HepG2 (cell line): ENCODE results near the gene ZNF442. TPM values are rescaled to one million over a fixed set of nuclear protein-coding genes. Genes with fewer than 3 reads are reported as not detected.

ENCODE experiments used
- ELF1 ChIP-seq: sonication (generic); formaldehyde crosslinking; IDR thresholded peaks from 2 replicates; pipeline ENCODE4 v1.4.0; 2020; ENCODE audit warnings: missing genetic modification reagents
- SIN3A ChIP-seq: IDR thresholded peaks from 2 replicates; pipeline ENCODE4 v1.6.1; 2011; ENCODE audit warnings: low read depth, mild to moderate bottlenecking, control low read depth, low read length, borderline replicate concordance
- ZNF678 ChIP-seq: sonication (generic); formaldehyde crosslinking; IDR thresholded peaks from 2 replicates; pipeline ENCODE4 v1.4.0; 2020; ENCODE audit warnings: mild to moderate bottlenecking, missing genetic modification reagents
- ZNF792 ChIP-seq: IDR thresholded peaks from 2 replicates; pipeline ENCODE4 v1.6.1; 2016
- polyA plus RNA-seq, 8 experiments: library from polyadenylated mRNA; depleted of rRNA in 3 of 8; stranded (reverse) in 7 of 8; unstranded in 1 of 8; fragments of >200 nt; fragmentation: Illumina TruSeq in 4 of 8; extraction: Trizol in 4 of 8; gene quantifications; 2 replicates each; pipeline versions ENCODE4 v1.2.1 to v1.2.3, GENCODE V29; 2011 to 2016; ENCODE audit warnings: low read depth in 4 of 8, missing spikeins in 1 of 8, mixed read lengths in 1 of 8; ENCODE audit not compliant: insufficient read depth in 1 of 8
- total RNA-seq, 5 experiments: library from RNA; depleted of rRNA; stranded (reverse); fragments of >200 nt; fragmentation: Illumina TruSeq; extraction: Trizol; gene quantifications; 2 replicates each; pipeline ENCODE4 v1.2.3, GENCODE V29; 2016; ENCODE audit warnings: low read depth in 1 of 5
- TF ChIP-seq, protein P1 (sequence below): sonication (generic); formaldehyde crosslinking; IDR thresholded peaks from 2 replicates; pipeline ENCODE4 v1.4.0; 2020; ENCODE audit warnings: mild to moderate bottlenecking, missing genetic modification reagents
- TF ChIP-seq, protein P2 (sequence below): sonication (generic); formaldehyde crosslinking; IDR thresholded peaks from 2 replicates; pipeline ENCODE4 v1.4.0; 2020; ENCODE audit warnings: mild to moderate bottlenecking, missing genetic modification reagents
- TF ChIP-seq, protein P3 (sequence below): sonication (generic); formaldehyde crosslinking; IDR thresholded peaks from 2 replicates; pipeline ENCODE4 v1.5.1; 2020; ENCODE audit warnings: mild to moderate bottlenecking, moderate library complexity, missing genetic modification reagents
- TF ChIP-seq, protein P4 (sequence below): sonication (generic); formaldehyde crosslinking; IDR thresholded peaks from 2 replicates; pipeline ENCODE4 v1.5.0; 2020; ENCODE audit warnings: missing genetic modification reagents, mild to moderate bottlenecking, borderline replicate concordance
- TF ChIP-seq, protein P5 (sequence below): sonication (generic); formaldehyde crosslinking; IDR thresholded peaks from 2 replicates; pipeline ENCODE4 v1.9.0; 2022; ENCODE audit warnings: missing genetic modification reagents, mild to moderate bottlenecking, borderline replicate concordance

Gene ZNF442
- total and polyA plus RNA-seq, 2 of the 13 experiments (the other 11 are each of a cell fraction or from before 2014, with no cell fraction given) = 1.0 to 6.0 TPM

DNA sequence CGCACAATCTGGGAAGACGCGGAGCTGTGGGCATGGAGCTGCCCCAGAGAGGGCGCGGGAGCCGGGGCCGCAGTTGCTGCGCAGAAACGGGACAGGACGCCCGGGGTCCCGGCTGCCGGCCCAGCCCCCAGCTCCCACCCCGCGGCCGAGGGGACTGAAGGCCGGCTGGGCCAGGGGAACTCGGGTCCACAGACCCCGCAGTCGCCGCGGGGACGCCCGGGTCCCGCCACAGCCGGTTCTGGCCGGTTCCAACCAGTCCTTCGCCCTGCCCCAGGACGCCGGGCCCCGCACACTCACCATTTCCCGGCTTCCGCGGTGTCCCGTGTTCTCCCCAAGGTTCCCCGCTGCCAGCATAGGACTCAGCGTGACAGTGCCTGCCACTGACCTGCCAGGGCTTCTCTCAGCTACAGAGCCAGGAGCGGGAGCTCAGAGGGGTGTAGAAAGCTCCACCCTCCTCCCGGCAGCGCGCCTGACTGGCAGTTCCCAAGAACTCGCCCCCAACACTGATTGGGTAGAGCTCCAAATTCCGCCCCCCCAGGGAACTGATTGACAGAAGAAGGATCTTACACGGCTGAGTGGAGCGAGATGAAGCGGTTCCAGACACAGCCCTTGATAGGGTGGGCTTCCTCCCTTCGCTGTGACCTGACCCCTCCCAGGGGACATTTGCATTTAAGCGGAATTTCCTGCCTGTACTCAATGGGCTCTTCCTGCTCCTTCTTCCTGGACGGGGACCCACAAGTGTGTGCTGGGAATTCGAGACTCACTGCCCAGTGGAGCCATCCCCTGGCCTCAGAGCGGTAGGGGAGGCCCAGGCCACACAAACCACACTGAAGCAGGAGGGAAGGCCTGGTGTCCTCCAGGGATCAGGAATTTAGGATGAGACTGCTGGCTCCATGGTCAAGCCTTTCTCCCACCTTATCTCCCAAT lies at the start of gene ZNF442 (continued):
- TF ChIP-seq, protein P1, sequence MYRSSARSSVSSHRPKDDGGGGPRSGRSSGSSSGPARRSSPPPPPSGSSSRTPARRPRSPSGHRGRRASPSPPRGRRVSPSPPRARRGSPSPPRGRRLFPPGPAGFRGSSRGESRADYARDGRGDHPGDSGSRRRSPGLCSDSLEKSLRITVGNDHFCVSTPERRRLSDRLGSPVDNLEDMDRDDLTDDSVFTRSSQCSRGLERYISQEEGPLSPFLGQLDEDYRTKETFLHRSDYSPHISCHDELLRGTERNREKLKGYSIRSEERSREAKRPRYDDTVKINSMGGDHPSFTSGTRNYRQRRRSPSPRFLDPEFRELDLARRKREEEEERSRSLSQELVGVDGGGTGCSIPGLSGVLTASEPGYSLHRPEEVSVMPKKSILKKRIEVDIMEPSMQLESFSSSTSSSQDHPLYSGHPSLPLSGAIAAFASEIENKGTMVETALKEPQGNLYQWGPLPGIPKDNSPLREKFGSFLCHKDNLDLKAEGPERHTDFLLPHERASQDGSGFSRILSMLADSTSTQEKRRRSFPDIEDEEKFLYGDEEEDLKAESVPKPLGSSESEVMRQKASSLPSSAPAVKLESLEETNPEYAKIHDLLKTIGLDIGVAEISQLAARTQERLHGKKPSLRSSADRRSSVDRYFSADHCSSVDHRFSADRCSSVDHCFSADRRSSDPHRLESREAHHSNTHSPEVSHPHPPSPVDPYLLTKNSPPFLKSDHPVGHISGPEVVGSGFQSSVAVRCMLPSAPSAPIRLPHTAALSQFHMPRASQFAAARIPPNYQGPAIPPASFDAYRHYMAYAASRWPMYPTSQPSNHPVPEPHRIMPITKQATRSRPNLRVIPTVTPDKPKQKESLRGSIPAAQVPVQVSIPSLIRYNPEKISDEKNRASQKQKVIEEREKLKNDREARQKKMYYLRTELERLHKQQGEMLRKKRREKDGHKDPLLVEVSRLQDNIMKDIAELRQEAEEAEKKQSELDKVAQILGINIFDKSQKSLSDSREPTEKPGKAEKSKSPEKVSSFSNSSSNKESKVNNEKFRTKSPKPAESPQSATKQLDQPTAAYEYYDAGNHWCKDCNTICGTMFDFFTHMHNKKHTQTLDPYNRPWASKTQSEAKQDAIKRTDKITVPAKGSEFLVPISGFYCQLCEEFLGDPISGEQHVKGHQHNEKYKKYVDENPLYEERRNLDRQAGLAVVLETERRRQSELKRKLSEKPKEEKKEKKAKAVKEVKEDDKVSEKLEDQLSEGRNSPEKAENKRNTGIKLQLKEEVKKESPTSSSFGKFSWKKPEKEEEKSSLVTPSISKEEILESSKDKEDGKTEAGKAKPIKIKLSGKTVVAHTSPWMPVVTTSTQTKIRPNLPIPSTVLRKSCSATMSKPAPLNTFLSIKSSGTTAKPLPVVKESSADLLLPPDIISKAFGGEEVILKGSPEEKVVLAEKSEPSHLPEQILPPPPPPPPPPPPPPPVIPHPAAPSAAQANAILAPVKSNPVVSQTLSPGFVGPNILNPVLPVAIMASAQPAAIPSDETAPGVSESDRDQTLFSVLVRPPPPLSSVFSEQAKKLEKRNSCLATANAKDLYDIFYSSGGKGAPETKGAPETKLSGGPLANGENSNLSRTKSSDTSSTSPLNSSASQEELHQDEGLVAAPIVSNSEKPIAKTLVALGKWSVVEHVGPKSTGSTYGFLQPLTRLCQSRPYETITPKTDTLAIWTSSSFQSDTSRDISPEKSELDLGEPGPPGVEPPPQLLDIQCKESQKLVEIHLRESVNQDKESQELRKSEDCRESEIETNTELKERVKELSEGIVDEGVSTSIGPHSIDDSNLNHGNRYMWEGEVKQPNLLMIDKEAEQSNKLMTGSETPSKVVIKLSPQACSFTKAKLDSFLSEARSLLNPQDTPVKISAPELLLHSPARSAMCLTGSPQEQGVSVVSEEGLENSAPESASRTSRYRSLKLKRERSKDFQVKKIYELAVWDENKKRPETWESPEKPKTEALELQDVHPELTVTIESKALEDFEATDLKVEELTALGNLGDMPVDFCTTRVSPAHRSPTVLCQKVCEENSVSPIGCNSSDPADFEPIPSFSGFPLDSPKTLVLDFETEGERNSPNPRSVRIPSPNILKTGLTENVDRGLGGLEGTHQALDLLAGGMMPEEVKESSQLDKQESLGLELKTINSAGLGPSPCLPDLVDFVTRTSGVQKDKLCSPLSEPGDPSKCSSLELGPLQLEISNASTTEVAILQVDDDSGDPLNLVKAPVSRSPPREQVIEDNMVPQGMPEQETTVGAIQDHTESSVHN (CRISPR knock-in tag) = no peak
- peak; percentile 87 for TF ChIP-seq ELF1
- TF ChIP-seq SIN3A = peak; percentile 46; the same call in 1 of the 2 replicates
- TF ChIP-seq ZNF678 = no peak
- TF ChIP-seq, protein P2, sequence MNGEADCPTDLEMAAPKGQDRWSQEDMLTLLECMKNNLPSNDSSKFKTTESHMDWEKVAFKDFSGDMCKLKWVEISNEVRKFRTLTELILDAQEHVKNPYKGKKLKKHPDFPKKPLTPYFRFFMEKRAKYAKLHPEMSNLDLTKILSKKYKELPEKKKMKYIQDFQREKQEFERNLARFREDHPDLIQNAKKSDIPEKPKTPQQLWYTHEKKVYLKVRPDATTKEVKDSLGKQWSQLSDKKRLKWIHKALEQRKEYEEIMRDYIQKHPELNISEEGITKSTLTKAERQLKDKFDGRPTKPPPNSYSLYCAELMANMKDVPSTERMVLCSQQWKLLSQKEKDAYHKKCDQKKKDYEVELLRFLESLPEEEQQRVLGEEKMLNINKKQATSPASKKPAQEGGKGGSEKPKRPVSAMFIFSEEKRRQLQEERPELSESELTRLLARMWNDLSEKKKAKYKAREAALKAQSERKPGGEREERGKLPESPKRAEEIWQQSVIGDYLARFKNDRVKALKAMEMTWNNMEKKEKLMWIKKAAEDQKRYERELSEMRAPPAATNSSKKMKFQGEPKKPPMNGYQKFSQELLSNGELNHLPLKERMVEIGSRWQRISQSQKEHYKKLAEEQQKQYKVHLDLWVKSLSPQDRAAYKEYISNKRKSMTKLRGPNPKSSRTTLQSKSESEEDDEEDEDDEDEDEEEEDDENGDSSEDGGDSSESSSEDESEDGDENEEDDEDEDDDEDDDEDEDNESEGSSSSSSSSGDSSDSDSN (CRISPR knock-in tag) = peak; percentile 87
- 0 out of 2 replicates have a peak, but pooled peaks have one; percentile 40 for TF ChIP-seq ZNF792
- TF ChIP-seq, protein P3, sequence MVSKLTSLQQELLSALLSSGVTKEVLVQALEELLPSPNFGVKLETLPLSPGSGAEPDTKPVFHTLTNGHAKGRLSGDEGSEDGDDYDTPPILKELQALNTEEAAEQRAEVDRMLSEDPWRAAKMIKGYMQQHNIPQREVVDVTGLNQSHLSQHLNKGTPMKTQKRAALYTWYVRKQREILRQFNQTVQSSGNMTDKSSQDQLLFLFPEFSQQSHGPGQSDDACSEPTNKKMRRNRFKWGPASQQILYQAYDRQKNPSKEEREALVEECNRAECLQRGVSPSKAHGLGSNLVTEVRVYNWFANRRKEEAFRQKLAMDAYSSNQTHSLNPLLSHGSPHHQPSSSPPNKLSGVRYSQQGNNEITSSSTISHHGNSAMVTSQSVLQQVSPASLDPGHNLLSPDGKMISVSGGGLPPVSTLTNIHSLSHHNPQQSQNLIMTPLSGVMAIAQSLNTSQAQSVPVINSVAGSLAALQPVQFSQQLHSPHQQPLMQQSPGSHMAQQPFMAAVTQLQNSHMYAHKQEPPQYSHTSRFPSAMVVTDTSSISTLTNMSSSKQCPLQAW (CRISPR knock-in tag) = 0 out of 2 replicates have a peak, but pooled peaks have one; percentile 58
- TF ChIP-seq, protein P4, sequence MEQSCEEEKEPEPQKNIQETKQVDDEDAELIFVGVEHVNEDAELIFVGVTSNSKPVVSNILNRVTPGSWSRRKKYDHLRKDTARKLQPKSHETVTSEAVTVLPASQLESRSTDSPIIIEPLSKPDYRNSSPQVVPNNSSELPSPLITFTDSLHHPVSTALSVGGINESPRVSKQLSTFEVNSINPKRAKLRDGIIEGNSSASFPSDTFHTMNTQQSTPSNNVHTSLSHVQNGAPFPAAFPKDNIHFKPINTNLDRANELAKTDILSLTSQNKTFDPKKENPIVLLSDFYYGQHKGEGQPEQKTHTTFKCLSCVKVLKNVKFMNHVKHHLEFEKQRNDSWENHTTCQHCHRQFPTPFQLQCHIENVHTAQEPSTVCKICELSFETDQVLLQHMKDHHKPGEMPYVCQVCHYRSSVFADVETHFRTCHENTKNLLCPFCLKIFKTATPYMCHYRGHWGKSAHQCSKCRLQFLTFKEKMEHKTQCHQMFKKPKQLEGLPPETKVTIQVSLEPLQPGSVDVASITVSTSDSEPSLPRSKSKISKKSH (CRISPR knock-in tag) = no peak
- TF ChIP-seq, protein P5, sequence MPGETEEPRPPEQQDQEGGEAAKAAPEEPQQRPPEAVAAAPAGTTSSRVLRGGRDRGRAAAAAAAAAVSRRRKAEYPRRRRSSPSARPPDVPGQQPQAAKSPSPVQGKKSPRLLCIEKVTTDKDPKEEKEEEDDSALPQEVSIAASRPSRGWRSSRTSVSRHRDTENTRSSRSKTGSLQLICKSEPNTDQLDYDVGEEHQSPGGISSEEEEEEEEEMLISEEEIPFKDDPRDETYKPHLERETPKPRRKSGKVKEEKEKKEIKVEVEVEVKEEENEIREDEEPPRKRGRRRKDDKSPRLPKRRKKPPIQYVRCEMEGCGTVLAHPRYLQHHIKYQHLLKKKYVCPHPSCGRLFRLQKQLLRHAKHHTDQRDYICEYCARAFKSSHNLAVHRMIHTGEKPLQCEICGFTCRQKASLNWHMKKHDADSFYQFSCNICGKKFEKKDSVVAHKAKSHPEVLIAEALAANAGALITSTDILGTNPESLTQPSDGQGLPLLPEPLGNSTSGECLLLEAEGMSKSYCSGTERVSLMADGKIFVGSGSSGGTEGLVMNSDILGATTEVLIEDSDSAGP (CRISPR knock-in tag) = peak; percentile 78
